ENCODE results near the gene FBXL19.
"Not testable (repeated sequence)": the region's sequence is repeated elsewhere in the genome, so short reads cannot be mapped to it uniquely, and the experiment has no call there.

Gene FBXL19

GRCh38 chr16:30921748-30922419 lies 1.5 kb upstream of the FBXL19 start:
- peak; percentile 88 for DNase-seq (ENCODE audit: low spot score)

- peak; percentile 81 for DNase-seq (ENCODE audit: low spot score)
These were observed 882 bp upstream of the FBXL19 start for GRCh38 chr16:30922420-30922959.

GRCh38 chr16:30922960-30923535 lies 324 bp upstream of the FBXL19 start:
- DNase-seq (ENCODE audit: low spot score), result peak; percentile 83

DNA sequence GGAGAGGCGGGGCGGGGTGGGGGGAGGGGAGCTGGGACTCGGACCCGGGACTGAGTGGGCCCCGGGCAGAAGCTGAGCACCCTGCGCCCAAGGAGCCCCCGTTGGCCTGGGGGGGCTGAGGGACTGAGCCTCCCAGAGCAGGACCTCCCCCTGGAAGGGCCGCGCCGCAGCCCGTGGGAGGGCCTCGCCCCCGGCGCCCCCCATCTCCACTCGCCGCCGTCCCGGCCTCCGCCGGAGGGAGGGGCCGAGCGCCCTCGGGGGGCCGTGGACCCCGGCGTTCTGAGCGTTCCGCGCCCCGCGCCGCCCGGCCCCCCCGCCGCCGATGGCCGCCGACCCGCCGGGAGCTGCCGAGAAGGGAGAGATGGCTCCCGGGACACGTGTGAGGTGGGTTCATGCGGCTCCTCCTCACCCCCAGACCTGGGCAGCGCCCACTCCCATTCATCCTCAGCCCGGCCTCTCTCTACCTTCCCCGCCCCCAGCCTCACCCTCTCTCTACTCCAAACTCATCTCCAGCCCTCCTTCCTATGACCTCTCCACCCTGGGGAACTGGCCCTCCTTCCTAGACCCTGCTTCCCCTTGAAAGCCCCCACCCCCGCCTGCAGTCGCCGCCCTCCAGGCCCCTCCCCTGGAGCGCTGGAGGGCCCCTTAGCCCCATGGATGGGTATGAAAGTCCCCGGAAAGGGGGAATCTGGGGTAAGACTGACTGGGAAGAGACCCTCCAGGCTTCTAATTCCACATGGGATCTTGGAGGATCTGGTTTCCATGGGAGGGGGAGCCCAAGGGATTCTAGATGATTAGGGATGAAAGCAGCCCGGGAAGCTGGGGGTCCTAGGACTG lies 922 bp downstream of the FBXL19 start:
- peak; percentile 35 for DNase-seq (ENCODE audit: low spot score)

- DNase-seq (ENCODE audit: low spot score), result no peak
These were observed 1.7 kb downstream of the FBXL19 start for GRCh38 chr16:30924913-30925631.

GRCh38 chr16:30925632-30925987 lies 2.2 kb downstream of the FBXL19 start:
- DNase-seq (ENCODE audit: low spot score), result no peak

DNA sequence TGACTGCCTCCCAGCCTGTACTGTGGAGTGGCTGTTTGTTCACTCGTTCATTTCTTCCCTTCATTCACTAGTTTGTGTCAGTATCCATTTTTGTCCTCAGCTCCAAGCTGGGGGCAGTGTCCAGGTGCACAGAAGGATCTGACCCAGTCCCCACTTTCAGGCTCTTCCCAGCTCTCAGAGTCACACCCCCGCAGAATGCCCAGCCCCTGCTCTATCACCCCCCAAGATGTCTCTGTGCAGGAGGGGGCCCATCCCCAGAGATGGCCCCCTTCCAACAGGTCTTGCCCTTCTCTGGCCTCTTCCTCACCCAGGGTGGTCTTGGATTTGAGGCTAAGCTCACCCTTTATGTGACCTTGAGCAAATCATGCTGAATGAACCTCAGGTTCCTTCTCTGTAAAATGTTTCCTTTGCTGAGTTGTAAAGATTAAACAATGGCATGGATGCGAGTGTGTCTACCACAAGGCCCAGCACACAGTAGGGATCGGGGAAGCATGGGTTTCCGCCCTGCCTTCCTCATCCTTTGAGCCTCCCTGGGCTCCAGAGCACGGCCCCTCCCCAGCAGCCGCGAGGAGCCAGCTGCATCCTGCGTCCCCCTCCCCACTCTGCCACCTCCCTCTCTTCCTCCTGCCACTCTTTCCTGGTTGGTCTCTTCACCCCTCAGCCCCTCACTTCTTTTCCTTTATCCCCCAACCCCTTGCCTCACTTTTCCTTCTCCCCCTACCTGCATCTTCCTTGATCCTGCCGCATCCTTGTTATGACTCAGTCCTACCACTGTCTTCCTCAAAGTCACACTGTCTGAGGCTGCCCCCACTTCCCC lies 2.8 kb downstream of the FBXL19 start:
- no peak for DNase-seq (ENCODE audit: low spot score)

- no peak for DNase-seq (ENCODE audit: low spot score)
These were observed 3.8 kb downstream of the FBXL19 start for GRCh38 chr16:30926937-30927788.

DNA sequence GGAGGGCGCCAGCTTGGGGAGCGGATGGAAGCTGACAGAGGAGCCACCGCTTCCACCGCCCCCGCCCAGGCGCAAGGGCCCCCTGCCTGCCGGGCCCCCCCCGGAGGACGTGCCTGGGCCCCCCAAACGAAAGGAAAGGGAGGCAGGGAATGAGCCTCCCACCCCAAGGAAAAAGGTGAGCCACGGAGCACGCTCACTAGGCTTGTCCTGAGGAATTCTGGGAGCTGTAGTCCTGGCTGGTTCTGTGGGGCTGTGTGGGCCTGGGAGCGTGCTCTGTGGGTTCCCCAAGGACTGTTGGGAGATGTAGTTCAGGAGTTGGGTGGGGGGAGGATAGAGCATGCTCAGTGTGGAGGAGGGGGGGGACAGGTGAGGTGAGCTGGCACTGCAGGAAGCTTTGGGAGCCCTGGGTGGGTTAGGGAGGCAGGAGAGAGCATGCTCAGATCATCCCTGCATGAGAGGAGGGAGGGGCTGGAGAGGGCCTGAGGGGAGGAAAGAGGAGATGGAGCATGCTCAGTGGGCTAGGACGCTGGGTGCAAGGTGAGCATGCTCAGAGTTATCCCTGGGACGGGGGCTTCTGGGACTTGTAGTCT lies 4.5 kb downstream of the FBXL19 start:
- peak; percentile 78 for DNase-seq (ENCODE audit: low spot score)

DNA sequence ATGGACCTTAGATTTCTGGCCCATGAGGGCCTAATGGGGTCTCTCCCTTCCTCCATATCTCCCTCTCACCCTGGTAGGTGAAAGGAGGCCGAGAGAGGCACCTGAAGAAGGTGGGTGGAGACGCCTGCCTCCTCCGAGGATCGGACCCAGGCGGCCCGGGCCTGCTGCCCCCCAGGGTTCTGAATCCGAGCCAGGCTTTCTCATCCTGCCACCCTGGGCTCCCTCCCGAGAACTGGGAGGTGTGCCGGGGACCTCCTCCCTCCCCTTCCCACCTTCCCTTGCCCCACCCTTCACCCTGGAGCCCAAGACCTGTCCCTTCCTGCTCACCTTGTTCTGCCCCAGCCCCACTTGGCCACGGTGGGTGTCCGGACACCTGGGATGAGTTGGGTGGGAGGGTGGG lies 5.0 kb downstream of the FBXL19 start:
- no peak for DNase-seq (ENCODE audit: low spot score)

DNA sequence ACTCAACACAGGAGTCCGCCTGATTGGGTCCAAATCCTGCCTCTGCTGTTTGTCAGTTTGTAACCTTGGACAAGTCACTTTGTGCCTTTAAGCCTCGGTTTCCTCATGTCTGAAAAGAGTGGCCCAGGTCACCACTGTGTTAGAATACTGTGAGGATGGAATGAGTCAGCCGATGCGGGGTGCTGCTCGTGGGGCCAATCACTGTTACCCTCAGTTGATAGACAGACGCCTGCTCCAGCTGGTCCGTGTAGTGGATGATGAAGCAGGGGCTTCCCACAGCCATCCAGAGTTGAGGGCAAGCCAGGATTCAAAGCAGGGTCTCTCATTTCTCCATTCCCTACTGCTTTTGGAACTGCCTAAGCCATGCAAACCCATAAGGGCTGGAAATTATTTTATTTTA lies 5.8 kb downstream of the FBXL19 start:
- DNase-seq (ENCODE audit: low spot score), result no peak

GRCh38 chr16:30930160-30930571 lies 6.8 kb downstream of the FBXL19 start:
- no peak for DNase-seq (ENCODE audit: low spot score)

- DNase-seq (ENCODE audit: low spot score), result no peak
These were observed 7.8 kb downstream of the FBXL19 start for GRCh38 chr16:30931068-30931650.

- peak; percentile 78 for DNase-seq (ENCODE audit: low spot score)
These were observed 11.6 kb downstream of the FBXL19 start for GRCh38 chr16:30934827-30935557.

GRCh38 chr16:30937692-30938091 lies 14.3 kb downstream of the FBXL19 start:
- no peak for DNase-seq (ENCODE audit: low spot score)

GRCh38 chr16:30939571-30939970 lies 16.2 kb downstream of the FBXL19 start:
- not testable (repeated sequence) for DNase-seq (ENCODE audit: low spot score)

- peak; percentile 90 for DNase-seq (ENCODE audit: low spot score)
These were observed 18.4 kb downstream of the FBXL19 start for GRCh38 chr16:30941600-30942425.

DNA sequence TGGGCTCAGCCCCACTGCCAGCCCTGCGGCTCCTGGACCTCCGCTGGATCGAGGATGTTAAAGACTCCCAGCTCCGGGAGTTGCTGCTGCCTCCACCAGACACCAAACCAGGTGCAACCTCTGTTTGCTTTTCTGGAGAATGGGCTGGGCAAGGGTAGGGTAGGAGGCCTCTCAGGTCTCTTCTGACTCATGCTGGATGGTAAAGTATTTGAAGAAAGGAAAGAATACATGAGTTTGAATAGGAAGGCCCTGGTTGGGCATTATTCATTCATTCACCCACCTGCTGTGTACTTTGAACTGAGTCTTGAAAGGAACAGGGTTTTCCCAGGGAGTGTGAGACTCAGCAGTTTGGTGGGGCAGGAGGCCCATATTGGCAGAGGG lies 19.0 kb downstream of the FBXL19 start:
- DNase-seq (ENCODE audit: low spot score), result no peak
